HG03280 (cell line): ENCODE measurements around the gene PPME1.

Experiments
- ATAC-seq: cut with Tn5 transposase; IDR thresholded peaks from one replicate; pipeline ENCODE4 v1.9.1; 2021; ENCODE audit warnings: mild to moderate bottlenecking, moderate library complexity; ENCODE audit not compliant: unreplicated experiment

Gene PPME1

DNA sequence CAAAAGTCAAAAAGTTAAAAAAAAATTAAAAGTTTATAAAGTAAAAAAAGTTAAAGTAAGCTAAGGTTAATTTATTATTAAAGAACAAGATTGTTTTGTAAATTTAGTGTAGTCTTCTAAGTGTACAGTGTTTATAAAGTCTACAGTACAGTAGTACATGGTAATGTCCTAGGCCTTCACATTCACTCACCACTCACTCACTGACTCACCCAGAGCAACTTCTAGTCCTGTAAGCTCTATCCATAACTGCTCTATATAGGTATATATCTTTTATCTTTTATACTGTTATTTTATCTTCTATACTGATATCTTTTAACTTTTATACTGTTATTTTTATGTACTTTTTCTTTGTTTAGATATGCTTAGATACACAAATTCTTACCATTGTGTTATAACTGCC lies 11.4 kb upstream of the PPME1 start:
- ATAC-seq: no peak

DNA sequence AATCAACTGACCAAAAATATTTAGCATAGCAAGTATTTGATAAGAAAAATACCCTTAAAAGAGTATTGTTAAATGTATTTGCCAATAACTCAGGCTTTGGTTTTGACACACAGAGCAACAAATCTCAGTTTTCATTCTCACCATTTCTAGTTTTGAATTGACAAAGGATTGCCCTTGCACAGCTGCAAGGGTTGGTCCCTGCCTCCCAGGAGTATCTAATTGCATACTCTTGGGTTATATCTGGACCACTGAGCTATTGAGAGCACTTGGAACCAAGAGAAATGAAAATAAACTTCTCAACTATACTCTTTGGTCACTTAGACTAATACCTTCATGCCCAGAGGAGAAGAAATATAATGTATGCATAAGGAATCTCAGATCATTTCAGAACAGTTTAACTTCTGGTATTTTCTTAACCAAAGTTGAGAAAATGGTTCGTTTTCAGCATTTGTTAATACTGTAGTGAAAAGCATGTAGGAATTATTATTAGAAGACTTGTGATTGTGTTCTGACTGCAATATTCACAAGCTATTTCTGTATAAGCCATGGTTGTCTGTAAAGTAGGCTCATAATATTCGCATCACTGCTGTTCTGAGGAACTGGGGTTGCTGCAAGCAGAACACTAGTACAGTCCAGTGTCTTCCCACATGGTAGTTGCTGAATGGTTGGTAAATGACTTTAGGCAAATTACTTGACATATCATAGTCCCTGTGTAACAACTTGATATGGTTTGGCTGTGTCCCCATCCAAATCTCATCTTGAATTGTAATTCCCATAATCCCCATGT lies 8.2 kb upstream of the PPME1 start:
- ATAC-seq: no peak

DNA sequence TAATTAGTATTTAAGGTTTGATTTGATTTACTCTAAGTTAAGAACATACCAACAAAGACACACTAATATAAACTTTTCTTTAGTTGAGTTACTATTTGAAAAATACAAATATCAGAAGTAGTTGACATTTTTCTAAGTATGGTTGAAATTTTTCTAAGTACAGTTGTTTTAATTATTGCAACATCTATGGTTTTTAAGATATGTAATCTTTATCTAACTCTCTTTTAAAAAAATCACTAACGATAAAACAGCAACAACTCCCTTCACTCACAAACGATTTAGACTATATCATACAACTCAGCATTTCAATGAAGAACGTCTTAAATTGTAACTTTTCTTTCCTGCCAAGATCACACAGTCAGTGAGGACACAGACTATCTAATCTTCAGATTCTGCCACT lies 2.3 kb upstream of the PPME1 start:
- ATAC-seq: no peak

DNA sequence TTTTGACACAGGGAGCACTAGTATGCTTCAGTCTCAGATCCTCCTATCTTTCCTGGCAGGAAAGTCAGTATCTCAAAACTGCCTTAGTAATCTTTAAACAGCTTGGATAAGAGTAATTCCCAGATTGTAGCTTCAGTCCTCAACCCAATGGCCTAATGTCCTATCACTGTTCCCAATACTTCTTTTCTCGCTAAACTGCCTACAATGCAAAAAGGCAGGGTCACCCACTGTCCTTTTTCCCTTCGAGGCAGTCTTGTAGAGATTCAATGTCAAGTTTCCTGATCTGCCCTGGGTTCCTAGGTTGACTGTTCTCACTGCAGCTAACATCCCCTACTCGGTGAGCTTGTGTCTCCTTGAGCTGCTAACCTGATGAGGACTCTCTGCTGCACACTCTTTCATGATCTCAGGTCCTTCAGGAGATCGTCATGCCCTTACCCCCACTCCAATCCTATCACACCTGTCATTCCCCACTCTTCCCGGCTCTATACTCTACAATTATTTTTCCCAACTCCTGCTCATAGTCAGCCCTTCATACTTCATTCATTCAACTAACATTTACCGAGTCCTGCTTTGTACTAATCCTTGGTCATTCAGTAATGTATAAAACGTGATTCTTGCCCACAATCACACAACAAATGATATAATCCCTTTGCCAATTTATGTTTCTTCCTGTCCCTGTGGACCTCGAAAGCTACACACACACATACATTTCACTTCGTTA lies 1.2 kb upstream of the PPME1 start:
- ATAC-seq: no peak

DNA sequence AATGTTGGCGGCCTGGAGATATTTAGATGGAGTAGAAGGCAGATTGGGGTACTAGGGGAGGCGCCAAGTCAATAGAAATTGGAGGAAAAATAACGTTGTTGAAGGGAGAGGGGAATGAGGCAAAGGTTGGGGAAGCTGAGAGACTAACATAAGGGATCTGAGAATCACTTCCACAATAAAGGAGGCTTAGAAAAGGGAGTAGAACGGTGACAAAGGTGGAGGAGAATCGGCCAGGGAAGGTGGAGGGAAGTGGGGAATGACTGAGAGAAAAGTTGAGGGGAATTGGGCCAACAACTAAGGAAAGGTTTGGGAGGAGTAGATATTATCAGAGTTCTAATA lies 510 bp downstream of the PPME1 start:
- ATAC-seq: no peak

DNA sequence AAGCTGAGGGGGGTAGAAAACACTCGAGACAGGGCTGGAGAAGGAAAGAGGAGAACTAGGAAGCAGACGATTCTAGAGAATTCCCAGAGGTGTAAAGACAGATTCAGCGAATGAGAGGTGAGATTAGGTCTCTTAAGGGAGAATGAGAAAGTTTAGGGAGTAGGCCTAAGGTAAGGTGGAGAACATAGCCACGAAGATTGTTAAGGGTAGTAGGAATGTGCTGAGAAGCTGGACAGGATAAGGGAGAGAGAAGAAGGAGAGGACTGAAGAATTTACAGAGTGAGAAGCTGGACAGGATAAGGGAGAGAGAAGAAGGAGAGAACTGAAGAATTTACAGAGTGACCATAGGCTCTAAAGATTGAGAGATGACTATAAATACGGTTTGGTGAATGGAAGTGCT lies 908 bp downstream of the PPME1 start:
- no peak for ATAC-seq

DNA sequence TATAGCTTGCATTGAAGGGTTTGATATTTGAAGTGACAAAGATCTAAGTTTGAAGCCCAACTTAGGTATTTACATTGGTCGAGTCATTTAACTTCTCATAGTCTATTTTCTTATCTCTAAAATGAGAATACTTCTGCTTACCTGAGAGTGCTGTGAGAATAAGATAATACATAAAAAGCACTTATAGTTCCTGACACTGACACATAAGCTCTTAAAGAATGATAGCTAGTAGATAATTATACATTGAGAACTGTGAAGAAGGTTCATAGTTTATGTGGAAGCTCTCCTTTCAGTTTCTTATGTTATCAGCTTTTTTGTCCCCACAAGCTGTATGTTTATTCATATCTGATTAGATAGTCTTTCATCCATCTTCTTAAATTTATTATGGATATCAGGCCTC lies 4.8 kb downstream of the PPME1 start:
- ATAC-seq: no peak

DNA sequence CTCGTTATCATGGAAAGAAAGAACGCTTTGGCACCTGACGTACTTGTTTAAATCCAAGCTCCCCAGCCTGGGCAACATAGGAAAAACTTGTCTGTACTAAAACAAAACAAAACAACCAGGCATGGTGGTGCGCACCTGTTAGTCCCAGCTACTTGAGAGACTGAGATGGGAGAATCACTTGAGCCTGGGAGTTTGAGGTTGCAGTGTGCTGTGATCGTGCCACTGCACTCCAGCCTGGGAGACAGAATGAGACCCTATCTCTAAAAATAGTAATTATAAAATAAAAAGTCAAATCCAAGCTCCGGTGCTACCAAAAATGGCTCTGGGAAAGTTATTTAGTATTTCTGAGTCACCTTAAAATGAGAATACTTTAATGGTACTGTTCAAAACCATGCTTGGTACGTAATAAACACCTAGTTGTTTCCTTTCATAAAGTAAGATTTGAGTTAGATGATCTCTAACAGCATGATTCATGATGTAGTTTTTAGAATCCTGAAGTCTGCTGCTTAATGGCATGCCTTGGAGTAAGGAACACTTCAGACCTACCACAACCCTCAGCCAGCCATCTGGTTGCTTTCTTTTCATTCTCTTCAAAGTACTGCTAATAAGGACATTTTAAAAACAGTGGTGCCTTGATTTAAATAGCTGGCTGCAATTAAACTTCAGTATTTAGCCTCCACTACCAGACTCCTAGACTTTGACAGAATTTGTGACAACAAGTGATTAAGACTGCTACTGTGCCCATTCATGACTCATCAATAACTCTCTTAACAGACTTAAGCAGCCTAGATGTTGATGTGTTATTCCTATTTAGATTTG lies 8.4 kb downstream of the PPME1 start:
- no peak for ATAC-seq

DNA sequence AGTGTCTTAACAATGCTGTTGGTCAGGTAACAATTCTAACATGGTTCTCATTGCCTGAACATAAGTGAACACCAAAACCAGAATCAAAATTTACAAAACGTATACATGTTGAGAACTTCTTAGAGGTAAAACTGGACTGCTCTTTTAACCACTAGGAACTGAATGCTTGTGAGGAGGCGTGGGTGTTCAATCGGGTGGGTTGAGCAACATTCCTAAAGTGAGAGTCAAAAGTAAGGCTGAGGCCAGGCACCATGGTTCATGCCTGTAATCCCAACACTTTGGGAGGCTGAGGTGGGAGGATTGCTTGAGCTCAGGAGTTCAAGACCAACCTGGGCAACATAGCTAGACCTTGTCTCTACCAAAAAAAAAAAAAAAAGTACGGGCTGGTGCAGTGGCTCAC lies 11.5 kb downstream of the PPME1 start:
- no peak for ATAC-seq

DNA sequence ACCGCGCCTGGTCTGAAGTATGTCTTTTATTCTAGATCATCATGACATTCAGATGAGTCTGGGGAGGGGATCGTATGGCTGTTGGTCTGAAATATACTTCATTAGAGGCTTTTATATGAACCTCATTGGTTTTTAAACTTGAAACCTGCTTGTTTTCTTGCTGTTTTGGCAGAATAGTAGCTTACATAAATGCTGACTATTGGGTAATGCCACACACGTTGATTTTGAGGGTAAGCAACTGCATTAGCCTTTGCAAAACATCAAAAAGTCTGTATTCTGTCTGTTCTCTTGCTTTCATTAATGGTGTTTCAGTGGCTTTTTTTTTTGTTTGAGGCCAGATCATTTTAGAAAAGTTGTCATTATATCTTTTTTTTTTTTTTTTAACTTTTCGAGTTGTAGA lies 14.2 kb downstream of the PPME1 start:
- no peak for ATAC-seq

DNA sequence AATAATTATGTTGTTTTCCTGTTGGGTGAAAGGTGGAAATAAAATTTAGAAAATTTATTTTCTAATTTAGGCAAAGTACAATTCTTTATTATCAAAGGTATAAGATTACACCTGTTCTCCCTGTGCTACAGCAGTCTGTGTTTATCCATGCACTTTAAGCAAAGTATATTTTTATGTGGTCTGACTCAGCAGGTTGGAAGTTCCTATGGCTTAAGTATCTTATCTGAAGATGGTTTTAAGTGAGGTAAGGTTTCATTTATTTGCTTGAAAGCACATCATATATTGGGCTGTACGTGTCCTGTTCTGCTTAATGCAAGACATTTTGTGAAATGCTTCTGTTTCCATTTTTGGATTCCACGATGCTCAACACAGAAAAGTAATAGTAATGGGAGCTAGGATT lies 14.6 kb downstream of the PPME1 start:
- ATAC-seq: no peak

DNA sequence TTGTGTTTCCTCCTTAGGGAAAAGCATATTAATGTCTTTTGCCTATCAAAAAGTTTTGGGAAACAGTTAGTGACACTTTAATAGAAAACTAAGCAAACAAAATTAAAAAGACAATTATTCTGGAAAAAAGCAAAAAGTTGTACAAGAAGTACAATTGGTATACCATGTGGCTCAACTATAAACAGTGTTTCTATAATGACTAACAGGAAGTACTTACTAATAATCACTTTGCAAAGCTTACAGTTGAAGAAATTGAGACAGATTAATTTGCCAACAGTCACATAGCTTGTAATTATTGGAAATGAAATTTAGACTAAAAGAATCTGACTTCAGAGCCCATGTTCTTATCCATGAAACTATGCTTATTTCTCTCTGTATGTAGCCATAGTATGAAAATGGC lies 24.7 kb downstream of the PPME1 start:
- ATAC-seq: no peak

DNA sequence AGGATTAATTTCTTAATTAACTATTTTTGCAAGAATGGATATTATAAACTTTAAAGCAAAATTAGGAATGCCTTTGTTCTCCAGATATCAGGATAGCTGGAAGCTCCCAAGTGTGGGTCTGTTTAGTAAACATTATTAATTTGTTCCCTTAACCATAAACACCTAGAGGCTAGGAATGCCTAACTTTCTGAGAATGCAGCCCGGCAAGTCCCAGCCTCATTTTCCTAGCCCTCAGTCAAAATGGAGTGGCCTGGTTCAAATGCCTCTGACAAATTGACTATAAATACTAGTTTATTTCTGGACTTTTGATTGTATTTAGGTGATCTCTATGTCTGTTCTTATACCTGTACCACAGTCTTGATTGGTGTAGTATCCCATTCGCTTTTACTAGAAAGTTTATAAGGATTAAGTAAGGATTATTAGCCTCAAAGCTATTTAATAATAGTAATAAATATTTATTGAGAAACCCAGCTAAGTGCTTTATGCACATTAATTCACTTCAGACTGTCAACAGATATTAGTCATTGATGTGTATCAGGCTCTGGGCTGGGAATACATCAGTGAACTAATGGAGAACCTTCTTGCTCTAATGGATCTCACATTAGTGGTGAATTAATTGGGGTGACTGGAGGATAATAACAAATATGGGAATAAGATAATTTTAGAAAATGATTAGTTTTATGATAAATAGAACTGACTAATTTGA lies 25.8 kb downstream of the PPME1 start:
- no peak for ATAC-seq

DNA sequence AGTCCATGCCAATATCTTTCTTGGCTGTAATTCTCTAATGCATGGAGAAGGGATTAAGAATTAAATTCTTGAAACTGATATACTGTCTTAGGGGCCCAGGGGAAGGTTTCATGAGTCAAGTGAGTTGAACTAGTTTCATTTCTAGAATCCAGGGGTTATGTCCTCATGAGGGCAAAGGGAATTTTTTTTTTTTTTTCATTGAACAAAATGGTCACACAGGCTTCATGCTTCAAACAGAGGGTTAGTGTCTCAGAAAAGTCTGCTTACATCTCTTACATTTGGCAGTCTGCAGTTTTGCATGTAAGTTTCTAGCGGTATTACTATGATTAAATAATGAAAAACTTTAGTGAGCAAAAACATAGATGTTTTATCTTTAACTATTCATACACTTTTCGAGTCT lies 32.9 kb downstream of the PPME1 start:
- ATAC-seq: no peak

DNA sequence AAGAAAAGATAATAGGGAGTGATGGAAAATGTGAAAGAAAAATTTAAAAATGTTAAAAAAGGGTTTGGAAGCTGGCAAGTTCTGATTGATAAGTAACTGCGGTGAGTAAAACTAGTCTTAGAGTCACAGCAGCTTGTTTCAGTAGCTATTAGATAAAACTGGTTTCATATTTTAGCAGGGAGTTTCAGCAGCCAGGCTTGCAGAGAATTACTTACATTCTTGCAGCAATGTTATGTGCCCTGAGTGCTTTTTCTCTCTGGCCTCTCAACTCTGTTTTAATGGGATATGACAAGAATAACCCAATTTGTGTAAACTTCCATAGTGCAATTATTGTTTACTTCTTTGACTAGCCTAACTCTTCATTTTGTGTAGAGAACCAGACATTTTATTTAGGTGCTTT lies 33.6 kb downstream of the PPME1 start:
- no peak for ATAC-seq

DNA sequence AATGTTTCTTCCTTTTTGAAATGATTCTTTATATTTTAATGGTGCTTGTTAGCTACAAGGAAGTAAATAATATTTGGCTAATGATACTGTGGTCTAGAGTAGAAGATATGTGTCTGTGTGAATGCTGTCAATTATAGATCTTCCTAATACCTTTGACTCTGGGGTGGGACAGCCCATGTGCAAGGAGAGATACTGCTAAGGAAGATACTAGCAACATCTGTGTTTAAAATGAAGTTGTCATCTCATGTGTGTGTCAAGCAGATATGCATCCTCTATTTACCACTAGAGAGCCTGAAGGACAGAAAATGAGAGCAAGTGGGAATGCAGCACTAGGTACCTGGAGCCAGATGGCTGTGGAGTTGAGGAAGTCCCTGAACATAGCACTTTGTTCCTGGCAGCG lies 34.1 kb downstream of the PPME1 start:
- ATAC-seq: no peak

DNA sequence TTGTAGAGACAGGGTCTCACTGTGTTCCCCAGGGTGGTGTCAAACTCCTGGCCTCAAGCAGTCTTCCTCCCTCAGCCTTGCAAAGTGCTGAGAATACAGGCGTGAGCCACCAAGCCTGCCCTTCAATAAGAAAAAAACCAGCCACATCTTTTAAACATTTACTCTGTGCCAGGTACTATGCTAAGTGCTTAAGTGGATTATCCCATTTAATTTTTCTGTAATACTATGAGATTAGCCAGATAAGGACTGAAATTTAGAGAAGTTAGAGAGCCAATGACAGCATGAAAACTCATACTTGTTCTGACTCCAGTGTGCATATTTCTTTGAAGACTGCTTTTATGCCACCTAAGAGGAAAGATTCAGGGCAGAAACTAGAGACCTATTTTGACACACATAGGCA lies 35.7 kb downstream of the PPME1 start:
- no peak for ATAC-seq

DNA sequence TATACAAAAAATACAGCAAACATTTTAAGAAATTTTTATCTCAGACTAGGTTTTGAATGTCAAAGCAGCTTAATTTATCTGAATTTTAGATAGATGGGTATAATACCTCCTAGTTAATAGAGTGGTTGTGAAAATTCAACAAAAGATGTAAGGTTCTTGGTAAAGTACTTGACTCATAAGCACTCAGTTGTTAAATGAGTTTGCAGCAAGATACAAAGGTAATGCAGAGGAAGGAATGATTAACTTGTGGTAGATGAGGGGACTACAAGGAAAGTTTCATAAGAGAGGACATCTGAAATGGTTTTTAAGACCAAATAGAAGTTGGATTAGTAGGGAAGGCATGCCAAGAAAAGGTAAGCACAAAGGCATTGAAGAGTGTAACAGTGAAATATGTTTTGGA lies 37.4 kb downstream of the PPME1 start:
- ATAC-seq: no peak

DNA sequence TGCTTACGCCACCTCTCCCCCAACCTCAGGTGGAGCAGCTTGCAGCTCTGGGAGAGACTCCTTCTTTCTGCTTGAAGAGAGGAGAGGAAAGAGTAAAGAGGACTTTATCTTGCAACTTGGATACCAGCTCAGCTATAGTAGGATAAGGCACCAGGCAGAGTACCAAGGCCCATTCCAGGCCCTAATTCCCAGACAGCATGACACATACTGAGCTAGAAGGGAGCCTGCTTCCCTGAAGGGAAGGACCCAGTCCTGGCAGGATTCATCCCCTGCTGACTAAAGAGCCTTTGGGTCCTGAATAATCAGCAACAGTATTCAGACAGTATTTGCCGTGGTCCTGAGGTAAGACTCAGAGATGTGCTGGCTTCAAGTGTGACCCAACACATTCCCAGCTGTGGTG lies 41.4 kb downstream of the PPME1 start:
- no peak for ATAC-seq

DNA sequence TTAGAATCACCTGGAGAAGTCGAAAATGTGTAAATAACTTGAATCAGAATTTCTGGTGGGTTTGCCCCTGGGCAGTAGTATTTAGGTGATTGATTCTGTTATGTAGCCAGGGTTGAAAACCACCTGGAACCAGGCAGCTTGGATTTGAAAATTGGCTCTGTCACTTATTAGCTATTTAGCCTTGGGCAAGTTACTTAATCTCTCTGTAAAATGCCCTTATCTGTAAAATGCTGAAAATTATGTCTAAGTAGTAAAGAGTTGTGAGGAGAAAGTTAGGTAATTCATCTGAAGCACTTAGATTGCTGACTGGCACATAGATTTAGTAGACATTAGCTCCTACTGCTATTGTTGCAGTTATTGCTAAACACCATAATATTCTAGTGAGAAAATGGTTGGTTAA lies 49.3 kb downstream of the PPME1 start:
- ATAC-seq: no peak

DNA sequence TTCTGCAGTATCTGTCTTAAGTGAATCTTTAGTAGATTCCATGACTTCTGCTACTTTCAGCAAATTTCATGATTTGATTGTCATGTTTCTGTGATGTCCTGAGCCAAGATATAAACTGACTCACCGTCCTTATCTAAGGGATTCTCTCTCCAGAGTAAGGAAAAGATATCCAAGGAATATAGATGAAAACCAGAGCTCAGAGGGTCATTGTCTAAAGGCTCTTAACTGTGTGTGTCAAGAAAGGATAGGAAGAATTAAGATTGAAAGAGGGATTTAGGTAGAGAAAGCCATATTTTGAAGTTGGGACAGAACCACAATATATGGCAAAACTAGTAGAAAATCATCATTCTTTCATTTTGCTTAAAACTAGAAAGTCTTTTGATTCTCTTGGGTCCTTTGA lies 50.7 kb downstream of the PPME1 start:
- no peak for ATAC-seq
